NCI-H2227 (cell line): ENCODE data around the gene SUCLG2.

Experiments
- DNase-seq: peaks from one replicate; lab custom pipeline; 2025; ENCODE audit not compliant: unreplicated experiment; lab: John Stamatoyannopoulos, UW

Gene SUCLG2

DNA sequence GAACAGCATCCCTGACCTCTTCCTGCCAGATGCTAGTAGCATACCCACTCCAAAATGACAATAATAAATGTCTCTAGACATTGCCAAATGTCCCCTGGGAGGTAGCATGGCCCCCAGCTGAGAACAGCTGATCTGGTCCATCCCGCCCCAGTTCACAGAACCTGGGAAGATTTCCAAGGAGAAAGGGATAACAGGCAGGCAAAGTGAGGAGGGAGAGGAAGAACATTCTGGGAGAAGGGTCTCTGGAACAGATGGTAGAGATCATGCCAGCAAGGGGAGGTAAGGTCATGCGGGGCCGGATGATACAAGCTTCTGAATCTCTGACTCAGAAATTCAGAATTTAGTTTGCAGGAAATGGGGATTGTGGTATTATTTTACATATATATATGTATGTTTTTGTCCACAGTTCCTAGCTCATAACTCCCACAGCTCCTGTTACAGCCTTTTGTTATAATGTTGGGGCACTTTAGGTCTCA lies 192.7 kb downstream of the SUCLG2 start:
- DNase-seq, result no peak

DNA sequence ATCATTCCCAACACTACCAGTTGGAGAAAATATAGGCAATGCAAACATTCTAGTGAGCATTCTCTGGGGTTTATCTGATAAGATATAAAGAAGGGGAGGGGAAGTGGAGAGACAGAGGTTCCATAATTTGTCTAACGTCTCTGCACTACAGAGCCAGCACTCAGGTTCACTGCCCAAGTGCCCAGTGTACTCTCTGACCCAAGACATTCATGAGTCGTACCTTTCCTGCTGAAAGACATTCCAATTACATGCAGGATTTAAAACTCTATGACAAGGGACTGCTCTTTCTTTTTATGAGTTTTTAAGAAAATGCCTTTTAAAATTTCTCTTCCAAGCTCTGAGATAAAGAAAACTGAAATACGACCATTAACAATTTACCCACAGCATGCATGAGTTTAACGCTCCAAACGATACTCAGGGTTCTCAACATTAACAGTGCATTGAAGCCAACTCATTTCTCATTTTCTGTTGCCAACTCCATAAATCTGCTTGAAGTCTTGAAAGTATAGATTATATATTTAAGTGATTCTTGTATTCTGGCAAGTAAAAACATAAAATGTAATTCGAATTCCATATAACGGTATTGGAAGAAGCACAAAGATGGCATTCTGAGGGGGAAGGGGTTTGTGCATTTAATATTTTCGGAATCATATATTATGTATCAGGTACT lies 193.4 kb downstream of the SUCLG2 start:
- DNase-seq, result no peak

DNA sequence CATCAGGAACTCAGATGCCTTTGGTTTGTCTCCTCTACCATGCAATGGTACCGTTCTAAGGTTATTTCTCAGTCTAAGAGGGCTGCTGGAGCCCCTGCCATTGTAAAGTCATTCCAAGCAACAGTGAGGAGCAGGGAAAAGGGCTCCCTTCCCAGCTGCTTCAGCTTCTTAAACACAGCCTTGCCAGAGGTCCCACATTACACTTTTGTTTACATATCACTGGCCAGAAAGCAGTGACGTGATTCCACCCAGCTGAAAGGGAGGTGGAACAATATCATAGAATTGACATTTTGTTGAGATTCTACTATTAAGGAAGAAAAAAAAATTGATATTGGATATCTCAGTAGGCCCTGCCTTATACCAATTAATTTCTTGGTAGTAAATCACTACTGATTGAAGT lies 194.6 kb downstream of the SUCLG2 start:
- DNase-seq, result no peak

DNA sequence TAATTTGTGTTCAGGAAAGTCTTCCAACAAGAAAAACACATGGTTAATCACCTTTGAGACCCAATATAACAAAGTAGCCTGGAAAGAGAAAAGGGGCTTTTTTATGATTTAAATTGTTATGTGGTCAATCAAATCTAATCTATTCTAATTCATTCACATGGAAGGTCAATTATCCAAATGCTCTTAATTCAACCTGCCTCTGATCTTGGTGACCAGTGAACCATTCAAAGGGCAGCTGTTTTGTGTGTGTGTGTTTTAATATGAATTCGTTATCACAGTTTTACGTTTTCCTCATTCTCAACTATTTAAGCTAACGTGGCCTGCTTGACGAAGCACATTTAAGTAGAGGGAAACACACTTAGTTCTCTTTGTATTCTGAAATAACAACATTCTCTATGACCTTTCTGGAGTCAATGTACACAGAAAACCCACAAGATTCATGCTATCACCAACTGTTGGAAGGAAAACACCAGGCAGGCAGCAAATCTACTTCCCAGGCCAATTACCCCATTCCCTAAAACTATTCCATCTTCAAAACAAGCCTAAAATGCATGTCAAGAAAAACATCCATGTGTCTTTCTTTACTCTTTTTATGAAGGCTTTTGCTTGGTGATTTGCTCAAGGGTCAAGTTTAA lies 195.4 kb downstream of the SUCLG2 start:
- DNase-seq, result no peak

DNA sequence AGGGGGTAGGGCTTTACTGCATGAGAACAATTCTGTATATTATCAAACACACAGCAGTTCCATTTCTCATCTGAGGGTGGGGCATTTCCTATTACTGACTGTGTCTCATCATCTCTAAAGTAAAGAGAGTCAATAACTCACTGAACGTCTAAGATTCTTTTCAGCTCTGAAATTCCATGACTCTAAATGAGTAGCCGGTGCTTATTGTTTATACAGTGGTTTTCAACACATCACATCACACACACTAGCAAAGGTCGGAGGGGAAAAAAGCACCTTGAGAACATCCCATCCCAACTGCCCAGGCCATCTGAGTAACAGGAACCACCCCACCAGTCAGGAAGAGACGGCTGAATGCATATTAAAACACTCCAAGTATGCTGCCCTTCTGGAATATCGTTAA lies 196.0 kb downstream of the SUCLG2 start:
- no peak for DNase-seq

DNA sequence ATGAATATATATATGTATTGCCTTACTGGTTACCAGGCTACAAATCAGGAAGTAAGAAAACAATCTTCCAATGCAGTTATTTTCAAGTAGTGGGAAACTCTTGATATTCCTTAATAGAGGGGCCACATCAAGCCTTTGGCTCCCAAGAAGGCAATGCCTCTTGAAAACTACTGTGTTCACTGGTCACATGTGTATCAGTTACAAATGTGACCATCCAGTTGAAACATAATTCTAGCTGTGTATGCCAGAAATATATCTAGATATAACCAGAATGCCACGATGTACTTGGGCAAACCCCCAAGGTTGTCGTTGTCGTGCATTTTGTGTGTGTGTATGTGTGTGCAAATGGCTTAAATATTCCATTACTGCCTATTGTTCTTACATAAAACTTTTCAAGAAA lies 200.8 kb downstream of the SUCLG2 start:
- DNase-seq, result no peak

DNA sequence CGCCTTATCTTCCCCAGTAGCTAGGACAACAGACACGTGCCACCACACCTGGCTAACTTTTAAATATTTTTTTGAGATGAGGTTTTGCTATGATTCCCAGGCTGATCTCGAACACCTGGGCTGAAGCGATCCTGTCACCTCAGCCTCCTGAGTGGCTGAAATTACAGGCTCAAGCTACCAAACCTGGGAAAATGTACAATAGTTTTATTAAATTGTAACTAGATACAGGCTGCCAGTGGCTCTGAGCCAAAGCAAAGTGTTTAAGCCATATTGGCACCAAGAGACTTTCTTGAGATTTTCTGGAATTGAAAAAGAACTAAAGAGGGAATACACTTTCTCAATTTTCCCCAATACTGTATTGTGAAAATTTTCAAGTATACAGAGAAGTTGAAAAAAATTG lies 204.3 kb downstream of the SUCLG2 start:
- no peak for DNase-seq

DNA sequence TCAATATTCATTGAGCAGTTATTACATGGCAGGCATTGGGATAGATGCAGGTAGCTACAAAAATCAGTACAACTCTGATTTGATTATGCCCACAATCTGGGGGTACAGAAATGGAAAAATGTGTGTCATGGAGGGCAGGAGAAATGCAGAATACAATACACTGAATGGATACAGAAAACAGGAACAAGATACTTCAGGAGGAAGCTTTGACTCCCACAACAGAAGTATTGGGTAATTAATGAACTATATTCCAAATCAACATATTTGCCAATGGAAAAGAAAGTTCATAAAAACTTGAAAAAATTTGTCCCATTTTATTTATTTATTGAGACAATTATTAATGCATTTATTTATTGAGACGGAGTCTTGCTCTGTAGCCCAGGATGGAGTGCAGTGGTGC lies 207.0 kb downstream of the SUCLG2 start:
- no peak for DNase-seq

DNA sequence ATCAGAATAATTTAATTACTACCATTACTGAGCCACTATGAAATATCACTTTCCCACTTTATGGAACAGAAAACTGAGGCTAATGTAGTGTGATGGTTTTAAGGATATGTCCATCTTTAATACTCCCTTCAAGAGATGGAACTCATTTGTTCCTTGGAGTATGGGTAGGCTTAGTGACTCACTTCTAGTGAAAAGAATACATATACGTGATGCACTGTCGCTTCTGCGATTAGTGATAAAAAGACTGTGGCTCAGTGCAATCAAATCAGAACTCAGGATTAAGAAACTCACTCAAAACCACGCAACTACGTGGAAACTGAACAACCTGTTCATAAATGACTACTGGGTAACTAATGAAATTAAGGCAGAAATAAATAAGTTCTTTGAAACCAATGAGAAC lies 216.6 kb downstream of the SUCLG2 start:
- no peak for DNase-seq

DNA sequence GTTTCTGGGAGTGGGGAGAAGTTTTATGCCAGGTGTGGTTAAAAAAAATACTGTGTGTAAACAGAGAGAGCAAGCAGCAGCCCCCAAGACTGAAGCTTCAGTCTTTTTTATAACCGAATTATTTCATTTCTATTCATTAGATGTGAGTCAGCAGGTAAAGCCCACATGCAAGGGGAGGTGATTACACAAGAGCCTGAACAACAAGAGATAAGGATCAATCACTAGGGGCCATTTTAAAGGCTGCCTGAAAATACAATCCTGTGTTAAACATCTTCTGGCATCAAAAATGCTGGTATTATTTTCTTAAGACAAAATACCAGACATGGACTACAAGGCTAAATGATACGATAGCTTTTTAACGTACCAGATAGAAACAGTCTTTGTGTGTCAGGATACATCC lies 217.3 kb downstream of the SUCLG2 start:
- no peak for DNase-seq

DNA sequence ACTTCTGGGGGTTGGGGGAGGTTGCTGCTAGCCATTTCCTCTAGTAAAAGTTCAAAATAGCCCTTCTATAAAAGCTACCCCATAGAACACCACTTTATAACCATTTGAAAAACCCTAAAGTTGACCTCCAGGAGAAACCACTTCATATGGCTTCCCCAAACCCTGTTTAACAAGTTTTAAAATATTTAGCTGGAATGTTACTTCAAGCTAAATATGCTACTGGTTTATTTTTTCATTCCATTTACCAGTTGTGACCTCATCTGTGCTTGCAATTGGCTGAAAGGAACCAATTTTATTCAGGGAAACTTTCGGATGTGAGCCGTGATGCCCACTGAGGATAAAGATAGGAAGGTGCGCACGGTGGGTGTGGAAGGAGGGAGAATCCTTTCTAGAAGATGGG lies 221.3 kb downstream of the SUCLG2 start:
- no peak for DNase-seq

DNA sequence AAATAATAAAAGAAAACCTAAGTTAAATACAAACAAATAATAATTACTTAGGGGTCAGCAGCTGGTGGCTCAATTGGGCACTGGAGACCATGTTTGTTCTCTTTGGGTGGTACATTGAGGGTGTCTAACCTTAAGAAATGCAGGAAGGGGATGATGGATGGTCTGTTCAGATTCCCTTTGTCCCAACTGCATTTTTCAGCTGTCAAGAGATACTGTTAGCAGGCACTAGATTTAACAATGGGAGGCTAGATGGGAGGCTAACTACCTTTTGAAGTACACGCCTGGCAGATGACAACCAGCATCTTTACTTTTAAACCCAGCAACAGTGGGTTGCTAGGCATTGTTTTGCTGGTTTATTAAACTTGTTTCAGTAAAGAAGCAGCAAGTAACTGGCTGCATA lies 222.5 kb downstream of the SUCLG2 start:
- no peak for DNase-seq

DNA sequence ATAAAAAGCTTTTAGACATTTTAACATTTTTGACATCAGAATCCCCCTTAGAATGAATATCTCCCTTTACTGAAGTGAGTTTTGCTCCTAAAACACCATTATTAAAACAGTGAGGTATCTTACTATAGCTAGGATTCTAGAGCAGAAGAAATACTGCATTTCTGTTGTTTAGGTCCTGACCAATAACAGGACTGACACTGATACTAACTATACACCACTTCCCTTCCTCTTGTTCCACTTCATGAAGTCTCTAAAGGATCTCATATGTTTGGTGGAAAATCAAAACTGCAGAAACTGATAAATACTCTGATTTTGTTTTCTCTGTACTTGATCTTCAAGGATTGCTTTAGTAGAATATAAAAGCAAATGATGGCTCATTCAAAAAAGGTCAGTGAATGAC lies 230.7 kb downstream of the SUCLG2 start:
- no peak for DNase-seq

DNA sequence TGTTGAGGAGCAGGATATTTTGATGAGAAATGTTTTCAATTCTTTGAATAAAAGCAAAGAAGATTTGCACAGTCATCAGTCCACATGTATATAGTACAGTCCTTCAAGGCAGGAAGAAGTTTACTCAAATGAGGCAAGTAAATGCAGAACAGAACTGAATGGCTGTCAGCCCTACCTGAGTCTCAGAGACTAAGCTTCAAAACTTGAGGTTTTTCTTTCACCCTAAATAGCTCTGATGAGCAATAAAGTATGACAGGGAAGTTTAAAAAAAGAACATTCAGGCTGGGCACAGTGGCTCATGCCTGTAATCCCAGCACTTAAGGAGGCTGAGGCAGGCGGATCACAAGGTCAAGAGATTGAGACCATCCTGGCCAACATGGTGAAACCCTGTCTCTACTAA lies 232.5 kb downstream of the SUCLG2 start:
- no peak for DNase-seq

DNA sequence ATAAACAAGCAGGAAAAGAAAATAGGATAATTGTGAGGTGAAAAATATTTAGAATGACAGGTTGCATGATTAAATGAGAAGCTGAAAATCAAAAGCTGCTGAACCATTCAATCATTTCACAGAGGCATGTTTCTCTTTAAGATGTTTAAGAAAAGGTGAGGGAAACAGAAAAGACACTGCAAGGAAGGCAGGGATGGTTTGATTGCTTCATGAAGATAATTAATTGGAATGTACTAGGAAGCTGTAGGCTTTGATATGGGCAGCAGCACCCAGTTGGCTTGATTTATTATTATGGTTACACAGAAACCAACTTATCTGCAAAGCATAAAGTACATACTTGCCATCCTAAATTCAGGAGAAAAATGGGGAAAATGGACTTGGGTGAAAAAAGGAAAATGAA lies 234.6 kb downstream of the SUCLG2 start:
- DNase-seq, result no peak

DNA sequence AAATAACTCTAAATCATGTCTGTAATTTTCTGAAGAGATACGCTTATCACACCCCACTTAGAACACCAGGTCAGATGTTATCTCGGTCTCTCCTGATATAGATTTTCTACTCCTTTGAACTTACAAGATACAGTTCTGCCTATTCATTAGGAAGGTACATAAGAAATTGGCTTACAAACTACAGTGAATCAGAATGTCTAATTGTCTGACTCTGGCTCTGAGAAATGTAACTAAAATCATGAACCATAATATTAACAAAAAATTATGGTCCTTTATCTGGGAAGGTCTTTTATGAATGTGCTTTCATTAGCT lies 235.2 kb downstream of the SUCLG2 start:
- DNase-seq, result no peak

DNA sequence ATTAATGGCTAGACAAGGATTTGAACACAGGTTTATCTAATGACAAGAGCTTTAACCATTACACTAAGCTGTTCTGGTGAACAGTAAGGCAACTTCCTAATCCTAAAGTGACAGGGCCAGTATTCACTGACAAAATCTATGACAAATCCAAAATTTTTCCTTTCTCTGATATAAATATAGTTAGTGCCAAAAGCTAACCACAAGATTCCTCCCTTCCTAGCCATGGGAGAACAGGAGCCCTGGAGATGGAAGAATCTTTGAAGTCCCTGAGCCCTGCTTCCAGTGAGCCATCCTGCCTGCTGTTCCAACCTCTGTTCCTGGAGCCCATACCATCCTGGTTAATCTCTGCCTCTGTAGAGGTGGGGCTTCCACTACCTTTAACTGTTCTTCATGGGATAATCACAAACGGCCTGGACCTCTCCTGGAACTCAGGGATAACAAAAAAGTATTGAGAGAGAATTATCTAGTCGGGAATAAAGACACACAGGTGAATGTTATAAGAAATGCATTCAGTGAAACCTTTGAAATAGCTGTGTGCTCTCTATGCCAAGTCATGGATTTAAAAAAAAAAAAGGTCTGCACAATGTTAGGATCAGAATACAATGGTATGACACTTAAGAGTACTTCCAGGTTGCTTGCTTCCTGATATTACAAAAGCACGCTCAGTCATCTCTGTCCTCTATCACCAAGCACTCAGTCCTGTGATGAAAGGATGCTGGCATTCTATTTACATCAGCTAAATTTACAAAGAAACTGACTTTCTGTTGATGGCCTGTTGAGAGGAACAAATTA lies 235.8 kb downstream of the SUCLG2 start:
- DNase-seq, result no peak

DNA sequence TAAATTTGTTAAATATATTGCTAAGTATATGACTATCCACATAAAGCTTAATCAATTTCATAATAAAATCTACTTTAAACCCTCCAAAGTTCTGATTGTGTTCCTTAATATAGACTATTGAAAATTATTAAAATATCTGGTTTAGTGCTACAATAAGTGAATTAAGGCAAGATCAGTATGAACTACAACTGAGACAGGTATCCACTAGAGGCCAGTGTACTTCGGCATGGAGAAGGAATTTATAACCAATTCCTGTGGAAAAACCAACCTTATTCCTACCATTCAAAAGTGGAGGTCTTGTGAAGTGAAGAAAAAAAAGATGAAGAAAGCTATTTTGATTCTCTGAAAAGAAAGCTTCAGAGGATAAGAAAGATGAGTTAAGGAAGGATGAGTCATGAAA lies 237.7 kb downstream of the SUCLG2 start:
- no peak for DNase-seq

DNA sequence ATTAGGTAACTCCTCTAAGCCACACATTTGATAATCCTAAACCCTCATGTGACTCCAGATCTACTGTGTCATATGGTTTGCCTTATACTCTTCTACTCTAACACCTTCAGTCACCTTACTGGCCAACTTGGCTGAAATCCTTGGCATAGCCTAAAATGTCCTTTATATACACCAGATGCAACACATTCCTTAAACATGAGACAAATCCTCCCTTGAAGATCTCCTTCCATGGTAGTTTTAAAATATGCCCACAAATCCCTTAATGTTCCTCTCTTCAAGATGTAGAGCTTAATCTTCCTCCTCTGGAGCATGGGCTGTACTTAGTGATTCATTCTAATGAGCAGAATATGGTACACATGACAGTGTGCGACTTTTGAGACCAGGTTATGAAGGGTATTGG lies 238.9 kb downstream of the SUCLG2 start:
- no peak for DNase-seq

DNA sequence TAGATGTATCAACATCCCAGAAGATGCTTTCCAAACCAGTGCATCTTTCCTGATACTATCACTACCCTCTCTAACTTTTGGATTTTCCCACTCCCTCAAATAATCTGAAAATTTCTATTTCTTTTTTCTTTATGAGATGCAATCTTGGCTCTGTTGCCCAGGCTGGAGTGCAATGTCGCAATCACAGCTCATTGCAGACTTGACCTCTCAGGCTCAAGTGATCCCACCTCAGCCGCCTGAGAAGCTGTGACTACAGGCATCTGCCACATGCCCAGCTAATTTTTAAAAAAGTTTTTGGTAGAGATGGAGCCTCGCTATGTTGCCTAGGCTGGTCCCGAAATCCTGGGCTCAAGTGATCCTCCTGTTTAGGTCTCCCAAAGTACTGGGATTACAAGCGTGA lies 239.7 kb downstream of the SUCLG2 start:
- no peak for DNase-seq

DNA sequence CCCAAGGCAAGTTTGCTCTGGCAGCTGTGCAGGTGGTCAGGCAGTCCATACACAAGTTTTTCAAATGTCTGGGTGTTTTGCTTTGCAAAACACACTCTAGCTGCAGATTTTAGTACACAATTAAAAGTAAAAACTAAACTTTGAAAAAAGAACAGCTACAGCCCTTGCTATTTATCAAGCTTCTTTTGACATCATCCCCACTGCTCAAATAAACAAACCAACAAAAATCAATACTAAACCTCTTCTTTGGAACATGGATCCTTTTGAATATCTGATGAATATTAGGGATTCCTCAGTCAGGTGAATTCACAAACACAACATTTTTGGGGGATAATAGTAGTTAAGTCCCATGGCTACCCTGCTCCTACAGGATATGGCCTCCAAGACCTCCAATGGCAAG lies 249.2 kb downstream of the SUCLG2 start:
- no peak for DNase-seq

DNA sequence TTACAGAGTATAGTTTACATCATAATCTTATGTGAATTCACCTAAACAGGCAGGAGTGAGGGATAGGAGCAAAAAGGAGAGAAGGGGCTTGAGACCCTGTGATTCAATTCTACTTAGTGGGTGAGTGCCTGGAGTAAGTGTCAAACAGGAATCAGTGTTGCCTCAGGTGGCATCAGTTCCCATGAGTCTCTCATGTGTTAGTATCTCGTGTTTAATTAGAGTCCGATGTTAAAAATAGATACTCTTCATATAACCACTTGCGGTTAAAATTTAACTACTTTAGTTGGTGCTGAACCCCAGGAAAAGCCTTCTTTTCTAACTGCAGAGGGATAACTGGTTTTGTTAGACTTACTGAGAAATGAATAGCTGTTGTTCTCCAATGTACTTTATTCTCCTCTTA lies 251.5 kb downstream of the SUCLG2 start:
- no peak for DNase-seq
